Caco-2 (cell line): ENCODE data around the gene AHCY. TPM values are rescaled to one million over a fixed set of nuclear protein-coding genes. Genes with fewer than 3 reads are reported as not detected.

Experiments used
- BruUV-seq: library from RNA; stranded (reverse); fragments of 400-500 nt; replicated peaks from 2 replicates; lab custom pipeline; 2021; lab: Mats Ljungman, UMichigan
- CTCF ChIA-PET: fragments of 300-600 bp; sonication (Branson Sonifier 250); formaldehyde crosslinking; loops from one replicate; lab custom pipeline; 2022; ENCODE audit warnings: antibody characterized with exemption; lab: Charles Lee
- POLR2A ChIA-PET: fragments of 300-600 bp; sonication (Branson Sonifier 250); formaldehyde crosslinking; loops from one replicate; lab custom pipeline; 2022; ENCODE audit warnings: antibody characterized with exemption; lab: Charles Lee
- DNase-seq, 2 experiments: peaks; one replicate each; pipeline versions ENCODE4 v3.0.0 to v3.0.0-alpha.2; 2020 to 2022
- H3K27me3 ChIP-seq: replicated peaks from 2 replicates; pipeline ENCODE4 v1.6.0; 2011; ENCODE audit warnings: low read length; ENCODE audit not compliant: control insufficient read depth, insufficient read depth
- H3K36me3 ChIP-seq: 2 replicates; pipeline ENCODE4 v1.5.1; 2011; ENCODE audit warnings: low read length; ENCODE audit not compliant: control insufficient read depth, insufficient read depth
- H3K4me1 ChIP-seq: fragments of 250-450 bp; sonication (Bioruptor Pico); 2 replicates; pipeline ENCODE4 v1.5.1; 2020; ENCODE audit warnings: mild to moderate bottlenecking
- H3K4me3 ChIP-seq: 2 replicates; pipeline ENCODE4 v1.5.1; 2011; ENCODE audit warnings: low read depth, mild to moderate bottlenecking, control low read depth, low read length
- H3K9me3 ChIP-seq: fragments of 250-450 bp; sonication (Bioruptor Pico); 2 replicates; pipeline ENCODE4 v1.5.1; 2020; ENCODE audit warnings: mild to moderate bottlenecking, moderate library complexity
- H3K27ac Mint-ChIP-seq: one replicate; pipeline ENCODE4 v1.8.0; 2022; ENCODE audit warnings: mixed read lengths; ENCODE audit not compliant: unreplicated experiment
- H3K27me3 Mint-ChIP-seq: one replicate; pipeline ENCODE4 v1.8.0; 2022; ENCODE audit warnings: mixed read lengths; ENCODE audit not compliant: insufficient read depth, unreplicated experiment
- H3K36me3 Mint-ChIP-seq: one replicate; pipeline ENCODE4 v1.8.0; 2022; ENCODE audit warnings: mild to moderate bottlenecking, mixed read lengths; ENCODE audit not compliant: insufficient read depth, unreplicated experiment
- H3K4me1 Mint-ChIP-seq: one replicate; pipeline ENCODE4 v1.8.0; 2022; ENCODE audit warnings: low read depth, mixed read lengths; ENCODE audit not compliant: unreplicated experiment
- H3K4me3 Mint-ChIP-seq: one replicate; pipeline ENCODE4 v1.8.0; 2022; ENCODE audit warnings: mild to moderate bottlenecking, moderate library complexity, mixed read lengths; ENCODE audit not compliant: unreplicated experiment
- H3K9me3 Mint-ChIP-seq: one replicate; pipeline ENCODE4 v1.8.0; 2022; ENCODE audit warnings: mixed read lengths; ENCODE audit not compliant: unreplicated experiment
- CTCF ChIP-seq, 2 experiments: fragments of 200-600 bp in 1 of 2; IDR thresholded peaks; 1 replicate in 1 of 2; 2 replicates in 1 of 2; pipeline versions ENCODE4 v1.5.1 to v1.8.0; 2011 to 2022; ENCODE audit warnings: antibody characterized with exemption in 1 of 2, control low read depth in 1 of 2, inconsistent platforms in 1 of 2, low read depth in 1 of 2, low read length in 1 of 2, mild to moderate bottlenecking in 1 of 2, moderate library complexity in 1 of 2; ENCODE audit not compliant: insufficient read depth in 1 of 2, severe bottlenecking in 1 of 2, unreplicated experiment in 1 of 2
- intact Hi-C: fragments of 100-400 bp; cut with micrococcal nuclease; formaldehyde crosslinking; loops from one replicate; pipeline ENCODE4 v1.10.0; 2022; ENCODE audit not compliant: unreplicated experiment
- total RNA-seq: library from RNA; stranded (reverse); gene quantifications from 2 replicates; pipeline ENCODE4 v1.2.3, GENCODE V29; 2022

AHCY gene
- total RNA-seq, 1 experiment from 2014 or later, result 665 TPM

- peaks cover 36% of the 10 kb centered on the region for H3K36me3 ChIP-seq
- no peak for TF ChIP-seq CTCF (IDR thresholded peaks at IDR 0.05; ENCODE audit: insufficient read depth in 1 of 2, low read depth in 1 of 2, low read length in 1 of 2, severe bottlenecking in 1 of 2, unreplicated experiment in 1 of 2)
- DNase-seq, result no peak
- no TSS peak for BruUV-seq
- H3K27ac Mint-ChIP-seq, result no peak overlapping the region
- H3K27me3 ChIP-seq, result no peaks in the 10 kb centered on the region
- H3K9me3 Mint-ChIP-seq, result no peaks in the 10 kb centered on the region
- H3K4me3 Mint-ChIP-seq, result no peak overlapping the region
- intact Hi-C loops, result no loop called here
- no peak overlapping the region for H3K4me3 ChIP-seq
- POLR2A ChIA-PET, result no interaction called here
- no peaks in the 10 kb centered on the region for H3K9me3 ChIP-seq
- H3K4me1 ChIP-seq, result no peaks in the 10 kb centered on the region
- no peaks in the 10 kb centered on the region for H3K27me3 Mint-ChIP-seq
- peaks cover 100% of the 10 kb centered on the region for H3K36me3 Mint-ChIP-seq
- no peaks in the 10 kb centered on the region for H3K4me1 Mint-ChIP-seq
- CTCF ChIA-PET, result interaction anchor here (1.0 kb wide), 1 partner anchor 190 kb away, joined by 3 read pairs; no protein-coding TSS in a partner anchor
Observed at GRCh38 chr20:34283844-34284243, 19.3 kb downstream of the AHCY start.

GRCh38 chr20:34282041-34282440 is 21.1 kb downstream of the AHCY start:
- CTCF ChIA-PET, result no interaction called here
- Histone ChIP-seq H3K36me3 (peaks cover 28% of the 10 kb centered on the region), H3K4me3 (no peak overlapping the region), H3K27me3 (no peaks in the 10 kb centered on the region), H3K9me3 (no peaks in the 10 kb centered on the region), H3K4me1 (no peaks in the 10 kb centered on the region)
- Mint-ChIP-seq H3K9me3 (no peaks in the 10 kb centered on the region), H3K36me3 (peaks cover 100% of the 10 kb centered on the region), H3K27me3 (no peaks in the 10 kb centered on the region), H3K4me3 (no peak overlapping the region), H3K4me1 (no peaks in the 10 kb centered on the region), H3K27ac (no peak overlapping the region)
- no peak for TF ChIP-seq CTCF (IDR thresholded peaks at IDR 0.05; ENCODE audit: insufficient read depth in 1 of 2, low read depth in 1 of 2, low read length in 1 of 2, severe bottlenecking in 1 of 2, unreplicated experiment in 1 of 2)
- POLR2A ChIA-PET, result interaction anchor here (0.6 kb wide), 1 partner anchor 105 kb away, joined by 7 read pairs; no protein-coding TSS in a partner anchor
- BruUV-seq, result no TSS peak
- DNase-seq, result no peak
- intact Hi-C loops, result no loop called here

DNA sequence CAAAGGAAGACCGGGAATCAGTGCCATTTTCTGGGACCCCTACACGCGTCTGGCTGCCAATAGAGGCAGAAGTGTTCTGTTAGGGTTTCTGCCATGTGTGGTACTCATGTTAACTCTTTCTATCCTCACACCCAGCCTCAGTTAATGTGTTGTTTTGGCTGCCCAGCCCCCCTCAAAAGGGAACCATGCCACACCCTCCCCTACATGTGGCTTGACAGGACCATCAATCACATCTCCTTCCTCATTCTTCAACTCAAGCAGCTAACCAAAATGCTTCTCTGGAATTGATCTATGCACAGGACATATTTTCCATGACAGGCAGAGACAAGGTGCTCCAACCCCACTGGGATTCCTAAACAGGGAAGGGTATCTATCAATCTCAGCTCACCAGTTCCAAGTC is 22.0 kb downstream of the AHCY start:
- Mint-ChIP-seq H3K4me1 (no peaks in the 10 kb centered on the region), H3K27ac (no peak overlapping the region), H3K27me3 (no peaks in the 10 kb centered on the region), H3K36me3 (peaks cover 100% of the 10 kb centered on the region), H3K9me3 (no peaks in the 10 kb centered on the region), H3K4me3 (no peak overlapping the region)
- intact Hi-C loops, result no loop called here
- ChIA-PET POLR2A (no interaction called here), CTCF (no interaction called here)
- Histone ChIP-seq H3K27me3 (no peaks in the 10 kb centered on the region), H3K4me1 (no peaks in the 10 kb centered on the region), H3K4me3 (no peak overlapping the region), H3K9me3 (no peaks in the 10 kb centered on the region), H3K36me3 (peaks cover 28% of the 10 kb centered on the region)
- no peak for DNase-seq
- BruUV-seq, result no TSS peak
- no peak for TF ChIP-seq CTCF (IDR thresholded peaks at IDR 0.05; ENCODE audit: insufficient read depth in 1 of 2, low read depth in 1 of 2, low read length in 1 of 2, severe bottlenecking in 1 of 2, unreplicated experiment in 1 of 2)
